IPS-18c (cell line): ENCODE results near the gene INSIG1.

ENCODE experiments used
- H3K4me3 ChIP-seq: 2 replicates; pipeline ENCODE4 v1.7.0; 2013; ENCODE audit warnings: low read depth, mild to moderate bottlenecking, low read length, moderate library complexity; ENCODE audit not compliant: insufficient read depth
- H3K9me3 ChIP-seq: one replicate; pipeline ENCODE4 v1.6.1; 2013; ENCODE audit warnings: mild to moderate bottlenecking, low read length, moderate library complexity; ENCODE audit not compliant: control insufficient read depth, insufficient read depth

INSIG1 gene

GRCh38 chr7:155263051-155263450 lies 34.6 kb upstream of the INSIG1 start:
- Histone ChIP-seq H3K4me3 (no peak overlapping the region), H3K9me3 (no peaks in the 10 kb centered on the region)

- Histone ChIP-seq H3K9me3 (no peaks in the 10 kb centered on the region), H3K4me3 (no peak overlapping the region)
Observed at GRCh38 chr7:155263581-155264143, 34.0 kb upstream of the INSIG1 start.

- Histone ChIP-seq H3K9me3 (no peaks in the 10 kb centered on the region), H3K4me3 (no peak overlapping the region)
Observed at GRCh38 chr7:155265144-155265543, 32.5 kb upstream of the INSIG1 start.

GRCh38 chr7:155265961-155266360 lies 31.7 kb upstream of the INSIG1 start:
- no peak overlapping the region for H3K4me3 ChIP-seq

GRCh38 chr7:155266440-155266839 lies 31.2 kb upstream of the INSIG1 start:
- no peak overlapping the region for H3K4me3 ChIP-seq
- no peaks in the 10 kb centered on the region for H3K9me3 ChIP-seq

More at GRCh38 chr7:155265961-155266360, 31.7 kb upstream of the INSIG1 start:
- no peaks in the 10 kb centered on the region for H3K9me3 ChIP-seq

- H3K4me3 ChIP-seq: no peak overlapping the region
Observed at GRCh38 chr7:155267023-155267422, 30.7 kb upstream of the INSIG1 start.

GRCh38 chr7:155267436-155267835 lies 30.2 kb upstream of the INSIG1 start:
- H3K4me3 ChIP-seq: no peak overlapping the region
- H3K9me3 ChIP-seq: no peaks in the 10 kb centered on the region

More at GRCh38 chr7:155267023-155267422, 30.7 kb upstream of the INSIG1 start:
- no peaks in the 10 kb centered on the region for H3K9me3 ChIP-seq

- no peak overlapping the region for H3K4me3 ChIP-seq
- no peaks in the 10 kb centered on the region for H3K9me3 ChIP-seq
Observed at GRCh38 chr7:155268211-155268610, 29.5 kb upstream of the INSIG1 start.

- Histone ChIP-seq H3K4me3 (no peak overlapping the region), H3K9me3 (peaks cover 2% of the 10 kb centered on the region)
Observed at GRCh38 chr7:155268921-155269650, 28.6 kb upstream of the INSIG1 start.

GRCh38 chr7:155269766-155270585 lies 27.7 kb upstream of the INSIG1 start:
- Histone ChIP-seq H3K9me3 (peaks cover 2% of the 10 kb centered on the region), H3K4me3 (no peak overlapping the region)

GRCh38 chr7:155270861-155271260 lies 26.8 kb upstream of the INSIG1 start:
- no peak overlapping the region for H3K4me3 ChIP-seq
- H3K9me3 ChIP-seq: peaks cover 2% of the 10 kb centered on the region

- H3K9me3 ChIP-seq: peaks cover 2% of the 10 kb centered on the region
- H3K4me3 ChIP-seq: no peak overlapping the region
Observed at GRCh38 chr7:155274633-155275355, 22.9 kb upstream of the INSIG1 start.

GRCh38 chr7:155276042-155276799 lies 21.5 kb upstream of the INSIG1 start:
- Histone ChIP-seq H3K9me3 (peaks cover 2% of the 10 kb centered on the region), H3K4me3 (no peak overlapping the region)

GRCh38 chr7:155276800-155277375 lies 20.8 kb upstream of the INSIG1 start:
- peaks cover 2% of the 10 kb centered on the region for H3K9me3 ChIP-seq
- no peak overlapping the region for H3K4me3 ChIP-seq

GRCh38 chr7:155277385-155277994 lies 20.2 kb upstream of the INSIG1 start:
- peaks cover 2% of the 10 kb centered on the region for H3K9me3 ChIP-seq
- no peak overlapping the region for H3K4me3 ChIP-seq

- no peak overlapping the region for H3K4me3 ChIP-seq
- H3K9me3 ChIP-seq: no peaks in the 10 kb centered on the region
Observed at GRCh38 chr7:155278921-155279320, 18.8 kb upstream of the INSIG1 start.
